NB4 (cell line): Measurements from ENCODE around the gene CAPN8.
"Not testable (repeated sequence)": the region's sequence is repeated elsewhere in the genome, so short reads cannot be mapped to it uniquely, and the experiment has no call there.

ENCODE experiments used
- DNase-seq: peaks from one replicate; pipeline ENCODE4 v3.0.0; 2010; ENCODE audit warnings: low read depth
- H3K4me3 ChIP-seq: one replicate; pipeline ENCODE4 v1.5.1; 2011; ENCODE audit warnings: mild to moderate bottlenecking, low read depth, low read length, moderate library complexity
- CTCF ChIP-seq: IDR thresholded peaks from one replicate; pipeline ENCODE4 v1.5.1; 2012; ENCODE audit warnings: low read depth, low read length
- MAX ChIP-seq: IDR thresholded peaks from 2 replicates; pipeline ENCODE4 v1.6.1; 2011; ENCODE audit warnings: low read depth, low read length
- MYC ChIP-seq: IDR thresholded peaks from 2 replicates; pipeline ENCODE4 v1.6.1; 2011; ENCODE audit warnings: low read depth, low read length
- POLR2A ChIP-seq: IDR thresholded peaks from 2 replicates; pipeline ENCODE4 v1.6.1; 2011; ENCODE audit warnings: mild to moderate bottlenecking; ENCODE audit not compliant: insufficient read length; ENCODE audit errors: extremely low read depth

Gene CAPN8

GRCh38 chr1:223520200-223520599 lies 145.3 kb downstream of the CAPN8 start:
- no peak overlapping the region for H3K4me3 ChIP-seq
- no peak for TF ChIP-seq MYC
- TF ChIP-seq CTCF, result no peak
- no peak for TF ChIP-seq POLR2A
- no peak for TF ChIP-seq MAX
- DNase-seq, result no peak

- TF ChIP-seq MYC (no peak), POLR2A (no peak), MAX (no peak), CTCF (no peak)
- no peak overlapping the region for H3K4me3 ChIP-seq
- DNase-seq, result no peak
These were observed 146.4 kb downstream of the CAPN8 start for GRCh38 chr1:223519116-223519515.

GRCh38 chr1:223518553-223518952 lies 146.9 kb downstream of the CAPN8 start:
- H3K4me3 ChIP-seq, DNase-seq: not testable (repeated sequence)

GRCh38 chr1:223515926-223516325 lies 149.6 kb downstream of the CAPN8 start:
- TF ChIP-seq MYC (no peak), MAX (no peak)
- H3K4me3 ChIP-seq, result no peak overlapping the region
- no peak for DNase-seq

GRCh38 chr1:223515421-223515820 lies 150.1 kb downstream of the CAPN8 start:
- no peak overlapping the region for H3K4me3 ChIP-seq
- no peak for DNase-seq
- TF ChIP-seq CTCF, result no peak
- no peak for TF ChIP-seq MYC
- no peak for TF ChIP-seq POLR2A
- no peak for TF ChIP-seq MAX

- H3K4me3 ChIP-seq, result no peak overlapping the region
- TF ChIP-seq MYC (no peak), CTCF (no peak), POLR2A (no peak), MAX (no peak)
- DNase-seq, result no peak
These were observed 150.9 kb downstream of the CAPN8 start for GRCh38 chr1:223514644-223515043.

- TF ChIP-seq MYC (no peak), CTCF (no peak), MAX (no peak), POLR2A (no peak)
- no peak overlapping the region for H3K4me3 ChIP-seq
- no peak for DNase-seq
These were observed 152.2 kb downstream of the CAPN8 start for GRCh38 chr1:223513309-223513708.
